Frontal cortex (tissue), 4 donors: ENCODE data around the gene ARPC2. TPM values are rescaled to one million over a fixed set of nuclear protein-coding genes. Genes with fewer than 3 reads are reported as not detected.
A peak's percentile ranks its signal among the peaks of the same experiment; 100 is the strongest.
"Not testable (repeated sequence)": the region's sequence is repeated elsewhere in the genome, so short reads cannot be mapped to it uniquely, and the experiment has no call there.

ENCODE experiments used
- DNase-seq, 2 donors: peaks; one replicate each; pipeline ENCODE4 v3.0.0; 2012; ENCODE audit warnings: low spot score in 2 of 2
- FAIRE-seq: peaks from 2 replicates; lab custom pipeline; 2012; peaks lifted over from hg19 to GRCh38; lab: Jason Lieb, UNC
- total RNA-seq: library from RNA; depleted of rRNA; stranded (reverse); fragments of >200 nt; gene quantifications from one replicate; pipeline ENCODE4 v1.2.3, GENCODE V29; 2014
- donor health status: control.
- donor health status: control.
- donor health status: control.

The ARPC2 gene
- 139 TPM for total RNA-seq

DNA sequence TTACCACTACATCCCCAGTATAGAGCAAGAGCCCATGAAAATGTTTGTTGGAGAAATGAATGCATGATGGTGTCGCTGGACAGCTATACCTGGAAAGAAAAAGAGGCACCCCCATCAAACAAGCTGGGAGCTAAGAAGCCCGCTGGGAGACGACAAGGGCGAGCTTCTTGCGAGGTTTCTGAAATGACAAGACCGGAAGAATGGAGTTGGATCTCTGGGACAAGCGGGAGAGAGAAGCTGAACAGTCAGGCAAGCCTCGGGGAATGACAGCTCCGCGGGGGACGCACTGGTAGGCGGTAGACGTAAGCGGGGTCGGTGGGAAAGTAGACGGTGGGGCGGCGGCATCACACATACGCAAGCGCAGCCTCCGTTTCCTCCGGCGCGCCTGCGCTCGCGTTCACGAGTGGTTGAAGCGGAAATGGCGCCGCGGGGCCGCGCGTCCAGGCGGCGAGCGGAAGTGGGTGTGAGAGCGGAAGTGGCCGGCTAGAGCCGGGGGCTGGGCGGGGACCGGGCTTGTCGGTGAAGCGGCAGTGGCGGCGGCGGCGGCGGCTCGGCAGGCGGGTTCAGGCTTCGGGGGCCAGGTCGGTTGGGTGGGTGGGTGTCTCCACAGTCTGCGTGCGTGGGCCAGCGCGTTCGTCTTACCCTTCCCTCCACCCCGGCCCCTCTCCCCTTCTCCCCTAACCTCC, at the start of gene ARPC2:
Gene ARPC2, plus strand, starts transcription at position 516 of the 686 bp plus-strand sequence. CDS start 282 bp downstream, outside the sequence.
- peak; percentile 92 to 95 for DNase-seq
- FAIRE-seq = no peak

DNA sequence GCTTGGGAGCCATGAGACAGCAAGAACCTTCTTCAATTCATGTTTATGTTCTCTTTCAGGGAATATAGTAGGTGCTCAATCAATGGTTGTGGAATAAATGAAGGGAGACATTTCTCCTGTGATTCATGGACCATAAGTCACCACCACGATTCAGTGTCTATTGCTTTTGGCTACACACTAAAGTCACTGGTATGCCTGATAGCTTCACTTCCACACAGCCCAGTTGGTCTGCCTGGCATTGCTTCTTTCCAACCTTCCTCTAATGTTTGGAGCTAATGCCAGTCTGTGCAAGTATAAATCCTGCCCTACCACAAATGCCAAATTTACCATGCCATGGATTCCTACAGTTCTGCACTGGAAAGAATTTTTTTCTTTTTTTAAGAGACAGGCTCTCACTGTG, 49.0 kb upstream of the ARPC2 start:
- DNase-seq = no peak
- FAIRE-seq = no peak

DNA sequence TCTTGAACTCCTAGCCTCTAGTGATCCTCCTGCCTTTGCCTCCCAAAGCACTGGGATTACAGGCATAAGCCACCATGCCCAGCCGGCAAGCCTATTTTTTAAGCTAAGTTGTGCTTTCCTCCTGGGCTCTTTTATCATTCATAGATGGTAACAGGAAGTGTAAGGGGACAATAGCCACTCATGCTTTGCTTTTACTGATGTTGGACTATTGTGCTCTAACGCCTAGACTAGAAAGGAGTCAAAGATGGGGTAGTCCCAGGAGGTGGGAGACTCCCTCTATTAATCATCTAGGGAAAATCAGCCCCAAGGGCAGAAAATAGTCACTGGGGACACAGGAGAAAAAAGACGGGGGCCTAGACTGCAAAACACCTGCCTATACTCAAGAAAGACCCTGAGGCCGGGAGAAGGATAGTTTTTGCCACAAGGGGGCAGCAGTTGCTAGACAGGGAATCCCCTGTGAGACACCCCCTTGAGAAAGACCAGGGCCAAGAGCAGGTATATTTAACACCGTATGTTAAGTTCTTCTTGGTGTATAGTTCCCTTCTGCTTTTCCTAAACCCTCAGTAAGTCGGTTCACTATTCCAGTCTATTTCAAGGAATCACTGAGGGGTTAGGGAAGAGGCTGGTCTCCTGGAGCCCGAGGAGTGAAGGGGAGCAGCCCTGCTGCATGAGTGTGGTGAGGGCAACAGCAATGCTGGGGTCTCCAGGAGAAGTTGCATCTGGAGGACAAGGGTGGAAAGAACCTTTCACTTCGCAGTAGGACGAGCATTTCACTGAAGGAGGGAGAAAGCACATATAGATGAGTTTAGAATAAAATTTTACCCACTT, 48.1 kb upstream of the ARPC2 start:
- peak in 1 of 2 donors; percentile 22 for DNase-seq

DNA sequence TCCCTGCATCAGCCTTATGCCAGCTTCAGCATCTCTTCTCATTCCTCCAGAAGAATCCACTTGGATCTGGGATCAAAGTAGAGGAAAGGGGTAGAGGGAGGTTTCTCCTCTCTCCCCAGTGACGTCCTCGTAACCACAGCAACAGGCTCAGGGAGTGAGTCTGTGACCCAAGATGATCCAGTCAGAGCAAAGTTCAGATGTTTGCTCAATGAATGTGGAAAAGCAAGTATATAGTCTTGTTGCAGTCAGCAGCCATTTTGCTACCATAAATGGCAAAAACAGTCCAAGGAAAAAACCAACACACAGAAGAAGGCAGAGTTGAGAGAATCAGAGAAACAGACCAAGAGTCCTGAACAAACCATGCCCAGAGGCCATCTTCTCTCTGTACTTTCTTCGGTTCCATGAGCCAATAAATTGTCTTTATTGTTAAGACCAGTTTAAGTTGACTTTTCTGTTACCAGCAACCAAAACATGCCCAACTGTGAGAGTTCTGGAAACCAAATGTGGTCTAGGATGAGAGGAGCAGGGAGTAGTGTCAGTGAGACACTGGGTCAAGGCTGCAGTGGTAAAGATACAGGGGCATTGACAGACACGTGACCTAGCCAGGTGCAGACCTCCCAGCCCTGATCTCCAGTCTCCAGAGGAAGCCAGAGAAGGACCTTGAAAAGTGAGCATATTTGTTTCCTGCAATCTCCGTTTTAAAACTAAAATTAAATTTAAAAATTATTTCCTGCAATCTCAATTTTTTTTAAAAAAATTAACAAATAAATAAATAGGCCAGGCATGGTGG, 47.0 kb upstream of the ARPC2 start:
- no peak for DNase-seq
- no peak for FAIRE-seq

More for the DNA sequence above, 48.1 kb upstream of the ARPC2 start:
- FAIRE-seq = no peak

DNA sequence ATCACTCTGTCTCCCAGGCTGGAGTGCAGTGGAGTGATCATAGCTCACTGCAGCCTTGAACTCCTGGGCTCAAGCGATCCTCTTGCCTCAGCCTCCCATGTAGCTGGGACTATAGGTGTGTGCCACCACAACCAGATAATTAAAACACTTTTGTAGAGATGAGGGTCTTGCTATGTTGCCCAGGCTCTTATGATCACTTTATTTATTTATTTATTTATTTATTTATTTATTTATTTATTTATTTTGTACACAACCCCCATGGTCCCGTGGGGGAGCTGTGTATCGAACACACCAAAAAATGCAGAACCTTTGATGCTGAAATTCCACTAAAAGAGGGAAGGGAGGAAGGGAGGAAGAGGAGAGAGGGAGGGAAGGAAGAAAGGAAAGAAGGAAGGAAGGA, 45.2 kb upstream of the ARPC2 start:
- not testable (repeated sequence) for FAIRE-seq

DNA sequence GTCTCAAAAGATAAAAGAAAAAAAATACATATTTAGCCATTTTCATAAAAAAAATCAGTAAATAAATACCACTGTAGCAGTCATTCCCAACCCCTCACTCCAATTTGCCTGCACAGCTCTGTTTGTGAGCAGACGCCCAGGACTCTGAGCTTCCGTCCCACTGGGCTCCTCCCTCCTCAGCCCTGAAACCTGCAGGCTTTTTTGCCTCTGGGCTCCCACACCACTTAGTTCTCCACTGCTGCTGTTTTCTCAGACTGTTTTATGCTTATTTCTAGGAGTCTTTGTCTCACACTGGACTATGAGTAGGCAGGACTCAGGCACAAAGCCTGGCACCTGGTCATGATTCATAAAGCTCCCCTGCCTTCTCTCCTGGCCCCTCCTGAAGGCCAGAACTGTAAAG, 44.1 kb upstream of the ARPC2 start:
- no peak for DNase-seq
- no peak for FAIRE-seq

More for the DNA sequence above, 45.2 kb upstream of the ARPC2 start:
- DNase-seq = not testable (repeated sequence)

DNA sequence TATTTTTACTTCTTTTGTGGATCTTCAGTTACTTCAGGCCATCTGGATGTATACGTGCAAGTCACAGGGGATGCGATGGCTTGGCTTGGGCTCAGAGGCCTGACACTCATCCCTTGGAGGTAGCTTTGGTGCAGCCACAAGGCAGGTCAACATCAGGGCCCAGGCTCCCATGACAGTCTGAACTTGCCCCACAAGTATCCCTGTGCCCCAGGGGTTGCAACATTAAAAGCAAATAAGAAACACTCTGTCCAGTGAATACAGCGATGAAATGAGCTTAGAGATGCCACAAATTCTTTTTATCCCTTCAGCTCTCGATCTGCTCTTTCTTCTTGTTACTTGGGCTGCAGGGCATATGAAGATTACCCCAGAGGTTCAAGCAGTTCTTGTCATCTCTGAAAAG, 37.2 kb upstream of the ARPC2 start:
- DNase-seq (no peak), FAIRE-seq (no peak)

DNA sequence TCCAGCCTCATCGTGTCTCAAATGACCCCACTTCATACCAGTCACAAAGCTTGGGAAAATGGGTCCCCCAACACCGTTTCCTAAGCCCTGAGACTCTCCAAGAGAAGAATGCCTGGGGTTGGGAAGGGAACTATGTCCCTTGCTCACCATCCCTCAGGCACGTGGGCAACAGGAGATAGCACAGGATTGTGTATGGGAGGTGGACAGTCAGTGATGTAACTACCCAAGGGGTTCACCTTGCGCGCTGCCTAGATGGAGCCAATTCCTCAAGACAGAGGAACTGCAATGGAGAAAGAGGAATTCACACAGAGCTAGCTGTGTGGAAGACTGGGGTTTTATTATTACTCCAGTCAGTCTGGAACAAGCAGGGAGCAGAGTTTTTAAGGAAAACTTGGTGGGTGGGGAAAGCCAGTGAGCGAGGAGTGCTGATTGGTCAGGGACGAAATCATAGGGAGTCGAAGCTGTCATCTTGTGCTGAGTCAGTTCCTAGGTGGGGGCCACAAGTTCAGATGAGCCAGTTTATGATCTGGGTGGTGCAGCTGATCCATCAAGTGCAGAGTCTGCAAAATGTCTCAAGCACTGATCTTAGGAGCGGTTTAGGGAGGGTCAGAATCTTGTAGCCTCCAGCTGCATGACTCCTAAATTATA, 36.4 kb upstream of the ARPC2 start:
- FAIRE-seq (no peak), DNase-seq (no peak)

GRCh38 chr2:218184331-218184730, 32.7 kb upstream of the ARPC2 start:
- DNase-seq = no peak
- FAIRE-seq = no peak

GRCh38 chr2:218186355-218186766, 30.6 kb upstream of the ARPC2 start:
- DNase-seq (peak; percentile 12 to 58), FAIRE-seq (no peak)

DNA sequence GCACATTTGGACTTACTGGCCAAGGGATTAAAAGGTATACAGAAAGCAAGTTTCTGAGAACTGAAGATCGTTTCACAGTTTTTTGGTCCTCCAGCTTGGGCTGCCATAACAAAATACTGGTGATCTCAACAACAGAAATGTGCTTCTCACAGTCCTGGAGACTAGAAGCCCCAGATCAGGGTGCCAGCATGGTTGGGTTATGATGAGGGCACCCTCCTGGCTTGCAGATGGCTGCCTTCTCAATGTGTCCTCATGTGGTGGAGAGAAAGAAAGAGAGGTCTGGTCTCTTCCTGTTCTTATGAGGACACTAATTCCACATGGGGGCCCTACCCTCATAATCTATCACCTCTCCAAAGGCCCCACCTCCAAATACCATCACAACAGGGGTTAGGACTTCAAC, 30.1 kb upstream of the ARPC2 start:
- FAIRE-seq (no peak), DNase-seq (no peak)

DNA sequence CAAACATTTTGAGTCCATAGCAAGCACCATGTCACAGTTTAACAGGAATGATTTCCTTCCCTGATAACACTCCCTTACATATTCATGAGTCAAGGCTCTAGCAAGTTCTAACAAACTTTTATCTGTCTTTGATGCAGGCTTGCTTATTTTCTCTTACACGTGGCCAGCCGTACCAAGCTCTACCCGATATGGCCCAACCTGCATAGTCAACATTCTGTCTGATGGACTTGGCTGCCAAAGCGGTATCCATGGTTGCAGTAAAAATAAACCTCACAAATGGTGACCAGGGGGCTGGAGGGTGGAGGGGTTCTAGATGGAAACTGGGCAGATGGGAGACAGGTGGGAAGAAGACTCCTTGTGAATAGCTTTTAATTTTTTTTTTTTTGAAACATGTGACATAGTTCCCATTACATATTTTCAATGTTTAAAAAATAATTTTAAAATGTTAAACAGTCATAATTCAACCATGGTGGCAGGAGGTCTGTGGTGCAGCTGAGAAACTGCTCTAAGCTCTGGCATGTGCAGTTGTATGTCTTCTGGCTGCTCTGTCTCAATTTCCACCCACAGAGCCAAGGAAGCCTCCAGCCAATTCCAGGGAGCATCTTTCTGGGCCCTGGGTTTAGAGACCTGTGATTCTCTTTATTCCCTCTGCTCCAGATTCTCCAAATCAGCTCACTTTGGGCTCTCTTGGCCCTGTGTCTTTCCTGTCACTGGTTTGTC, 29.5 kb upstream of the ARPC2 start:
- FAIRE-seq = no peak
- DNase-seq = no peak

DNA sequence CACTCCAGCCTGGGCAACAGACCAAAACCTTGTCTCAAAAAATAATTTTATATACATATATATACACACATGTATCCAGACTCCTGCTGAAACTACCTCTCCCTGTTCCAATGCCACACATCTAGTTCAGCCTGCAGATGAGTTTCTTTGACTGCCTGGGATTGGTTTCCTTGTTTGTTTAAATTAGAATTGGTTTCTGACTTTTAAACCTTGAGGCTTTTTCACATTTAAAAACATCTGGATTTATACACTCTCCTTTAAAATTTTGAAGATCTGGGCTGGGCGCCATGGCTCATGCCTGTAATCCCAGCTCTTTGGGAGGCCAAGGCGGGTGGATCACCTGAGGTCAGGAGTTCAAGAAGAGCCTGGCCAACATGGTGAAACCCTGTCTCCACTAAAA, 28.5 kb upstream of the ARPC2 start:
- DNase-seq = no peak
- no peak for FAIRE-seq

DNA sequence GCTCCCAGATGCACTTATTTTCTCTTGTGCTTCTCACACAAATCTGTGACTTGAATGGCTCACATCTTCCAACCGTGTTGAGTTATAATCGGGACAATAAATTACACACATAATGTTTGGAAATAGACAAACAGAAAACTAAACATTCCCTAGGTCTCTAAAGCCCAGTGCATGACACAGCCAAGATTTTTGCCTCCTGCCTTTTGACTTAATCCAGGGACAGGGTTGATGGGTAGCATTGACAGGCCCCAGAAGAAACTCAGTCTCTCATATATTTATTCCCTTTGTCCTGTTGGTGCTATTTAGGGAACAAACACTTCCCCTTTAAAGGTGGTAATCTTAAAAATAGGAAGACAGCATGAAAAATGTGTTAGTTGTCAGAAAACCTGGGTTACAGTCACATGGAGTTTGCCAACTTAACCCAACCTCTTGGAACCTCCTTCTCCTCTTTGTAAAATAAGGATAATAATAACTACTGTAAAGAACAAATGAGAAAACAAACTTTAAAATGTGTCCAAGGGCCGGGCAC, 24.0 kb upstream of the ARPC2 start:
- no peak for FAIRE-seq
- no peak for DNase-seq

GRCh38 chr2:218193701-218194100, 23.3 kb upstream of the ARPC2 start:
- DNase-seq (no peak), FAIRE-seq (no peak)

DNA sequence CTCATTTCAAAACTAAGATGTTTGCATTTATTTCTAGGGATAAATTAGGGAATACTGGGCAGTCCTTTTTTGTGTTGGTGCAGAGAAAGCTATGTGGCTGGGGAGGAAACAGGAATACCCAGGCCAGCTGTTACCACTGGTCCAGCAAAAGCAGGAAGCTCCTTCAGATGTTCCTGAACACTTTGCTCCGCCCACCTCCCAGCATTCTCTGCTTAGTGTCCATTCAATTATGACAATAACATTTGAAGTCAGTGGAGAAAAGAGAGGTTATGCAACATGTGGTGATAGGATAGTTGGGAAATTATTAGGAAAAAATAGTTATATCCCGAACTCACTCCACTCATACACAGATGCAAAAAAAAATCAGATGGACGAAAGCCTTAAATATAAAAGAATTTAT, 22.1 kb upstream of the ARPC2 start:
- FAIRE-seq (no peak), DNase-seq (no peak)

GRCh38 chr2:218196974-218197373, 20.0 kb upstream of the ARPC2 start:
- DNase-seq = no peak
- FAIRE-seq = no peak

DNA sequence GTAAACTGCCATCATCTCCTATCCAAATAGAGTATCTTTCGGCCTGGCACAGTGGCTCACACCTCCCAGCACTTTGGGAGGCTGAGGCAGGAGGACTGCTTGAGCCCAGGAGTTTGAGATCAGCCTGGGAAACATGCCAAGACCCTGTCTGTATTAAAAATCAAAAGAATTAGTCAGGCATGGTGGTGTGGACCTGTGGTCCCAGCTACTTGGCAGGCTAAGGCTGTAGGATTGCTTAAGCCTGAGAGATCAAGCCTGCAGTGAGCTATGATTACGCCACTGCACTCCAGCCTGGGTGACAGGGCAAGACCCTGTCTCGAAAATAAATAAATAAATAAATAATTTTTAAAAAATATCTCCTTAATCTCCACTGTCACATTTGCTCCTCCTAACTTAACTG, 14.7 kb upstream of the ARPC2 start:
- DNase-seq (no peak), FAIRE-seq (no peak)

DNA sequence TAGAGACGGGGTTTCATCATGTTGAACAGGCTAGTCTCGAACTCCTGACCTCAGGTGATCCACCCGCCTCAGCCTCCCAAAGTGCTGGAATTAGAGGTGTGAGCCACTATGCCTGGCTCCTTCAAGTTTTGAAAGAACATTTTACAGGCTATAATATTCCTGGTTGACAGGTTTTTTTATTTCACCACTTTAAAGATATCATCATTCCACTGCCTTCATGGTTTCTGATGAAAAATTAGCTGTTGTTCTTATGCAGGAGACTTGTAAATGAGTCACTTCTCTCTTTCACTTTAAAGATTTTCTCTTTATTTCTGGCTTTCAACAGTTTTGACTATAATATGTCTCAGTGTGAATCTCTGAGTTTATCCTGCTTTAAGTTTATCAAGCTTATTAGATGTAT, 7.9 kb upstream of the ARPC2 start:
- DNase-seq (no peak), FAIRE-seq (no peak)
